ENCODE data around the gene FRMD4A.
"Not testable (repeated sequence)": the region's sequence is repeated elsewhere in the genome, so short reads cannot be mapped to it uniquely, and the experiment has no call there.

FRMD4A gene

DNA sequence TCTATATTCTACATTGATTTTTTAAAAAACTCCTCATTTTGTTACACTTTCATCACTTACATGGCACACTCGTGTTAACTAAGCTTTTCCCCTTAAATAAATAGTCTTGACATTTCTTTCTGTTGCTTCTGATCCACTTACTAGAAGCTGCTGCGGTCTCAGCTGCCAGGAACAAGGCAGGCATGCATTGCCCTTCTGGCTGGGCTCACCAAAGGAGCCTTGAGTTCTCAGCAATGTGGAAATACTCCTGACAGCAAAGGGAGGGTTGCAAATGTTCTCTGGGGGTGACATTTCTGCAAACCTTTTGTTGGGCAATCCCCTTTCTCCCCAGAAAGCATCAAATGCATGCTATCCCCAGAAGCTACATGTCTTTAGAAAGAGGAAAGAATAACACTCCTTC is 393.9 kb downstream of the FRMD4A start:
- DNase-seq = no peak

- peak in 1 of 5 donors; percentile 18 for DNase-seq
Measured at GRCh38 chr10:13930120-13930519, 400.6 kb downstream of the FRMD4A start.

DNA sequence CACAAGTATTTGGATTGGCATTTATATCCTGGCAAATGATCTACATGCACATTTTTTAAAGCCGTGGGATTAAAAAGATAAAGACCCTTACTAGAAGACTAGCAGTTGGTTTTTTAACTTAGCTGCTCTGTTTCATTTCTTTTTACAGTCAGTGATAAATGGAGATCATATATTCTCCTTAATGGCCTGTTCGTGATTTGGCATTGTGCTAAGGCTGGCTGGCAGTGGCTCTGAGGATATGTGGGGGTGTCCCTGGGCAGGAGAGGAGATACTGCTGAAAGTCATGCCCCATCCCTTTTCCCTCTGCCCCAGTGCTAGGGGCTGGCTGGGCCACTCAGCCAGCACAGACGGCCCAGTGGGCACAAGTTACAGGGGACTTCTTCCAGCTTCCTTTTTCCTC is 402.3 kb downstream of the FRMD4A start:
- no peak for DNase-seq

DNA sequence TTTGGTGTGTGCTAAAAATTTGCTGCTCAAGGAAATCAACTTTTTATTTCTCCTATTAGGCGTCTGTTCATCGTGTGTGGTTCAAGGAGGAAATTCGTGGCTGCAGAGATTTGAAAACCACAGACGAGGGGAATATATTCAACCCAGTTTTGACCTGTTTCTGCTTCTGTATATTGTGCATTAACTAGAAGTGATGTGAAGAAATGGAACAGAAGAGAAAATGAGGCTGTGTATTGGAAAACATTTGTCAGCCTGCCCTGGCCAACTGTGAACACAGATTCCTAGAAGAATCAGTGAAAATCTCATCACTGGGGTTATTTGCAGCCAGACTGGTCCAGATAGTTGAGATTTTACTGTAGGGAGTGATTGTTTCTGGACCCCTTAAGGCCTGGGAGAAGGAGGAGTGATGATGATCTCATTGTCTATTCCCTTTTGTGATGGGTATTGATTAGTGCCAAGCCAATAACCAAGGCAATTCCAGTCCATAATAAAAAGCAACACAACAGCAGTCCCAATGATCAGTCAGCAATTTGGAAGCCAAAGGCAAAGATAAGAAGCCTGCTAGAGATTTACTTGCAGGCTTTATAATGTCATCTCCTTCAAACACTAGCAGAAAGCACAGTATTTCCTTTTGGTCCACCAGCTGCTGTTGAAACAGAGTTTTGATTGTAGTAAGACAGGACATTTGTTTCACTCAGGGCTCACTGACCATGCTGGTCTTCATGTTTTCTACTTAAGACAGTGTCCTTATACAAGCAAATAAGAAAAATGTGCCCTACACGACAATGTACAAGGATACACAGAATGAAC is 404.5 kb downstream of the FRMD4A start:
- no peak for DNase-seq

DNA sequence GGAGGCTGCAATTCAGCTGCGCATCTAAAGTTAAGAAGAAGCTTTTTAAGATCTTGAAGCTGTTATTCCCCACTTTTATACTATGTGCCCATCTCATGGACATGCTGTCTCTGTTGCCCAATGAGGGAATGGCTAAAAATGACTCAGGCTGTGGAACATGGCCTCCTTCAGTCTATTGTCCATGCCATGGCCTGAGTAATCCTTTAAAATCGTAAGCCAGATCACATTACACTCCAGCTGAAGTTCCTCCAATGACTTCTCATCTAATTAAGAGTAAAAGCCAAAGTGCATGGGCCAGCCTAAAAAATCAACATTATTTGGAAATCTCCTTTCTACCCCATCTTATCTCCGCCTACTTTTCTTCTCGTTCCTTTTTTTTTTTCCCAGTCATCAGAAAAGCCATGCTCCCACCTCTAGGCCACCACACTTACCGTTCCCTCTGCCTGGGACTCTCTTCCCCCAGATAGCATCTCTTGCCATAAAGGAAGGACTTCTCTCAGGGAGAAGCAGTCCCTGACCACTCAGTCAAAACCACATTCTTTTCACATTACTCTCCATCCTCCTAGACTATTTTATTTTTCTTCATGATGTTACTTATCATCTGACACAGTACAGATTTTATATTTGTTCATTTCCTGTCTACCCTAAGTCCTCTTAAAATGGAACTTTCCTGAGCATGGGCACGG is 406.5 kb downstream of the FRMD4A start:
- no peak for DNase-seq

DNA sequence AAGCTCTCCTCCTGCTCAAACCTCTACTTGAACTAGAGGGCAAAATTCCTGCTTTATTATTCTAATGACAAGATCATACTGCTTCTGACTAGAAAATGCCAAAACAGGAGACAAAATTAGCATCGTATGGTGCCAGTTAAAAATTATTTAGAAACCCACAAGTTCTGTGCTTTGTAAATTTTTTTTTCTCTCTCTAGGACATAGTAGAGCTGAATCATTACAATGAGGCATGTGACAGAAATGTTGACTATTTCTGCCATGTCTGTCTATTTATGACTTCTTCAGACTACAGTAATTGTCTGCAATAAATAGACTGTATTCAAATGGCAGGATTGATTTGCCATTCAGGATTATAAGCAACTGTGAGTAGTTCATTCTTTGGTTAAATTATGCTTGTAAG is 408.1 kb downstream of the FRMD4A start:
- no peak for DNase-seq

- DNase-seq = no peak
Measured at GRCh38 chr10:13921941-13922340, 408.8 kb downstream of the FRMD4A start.

DNA sequence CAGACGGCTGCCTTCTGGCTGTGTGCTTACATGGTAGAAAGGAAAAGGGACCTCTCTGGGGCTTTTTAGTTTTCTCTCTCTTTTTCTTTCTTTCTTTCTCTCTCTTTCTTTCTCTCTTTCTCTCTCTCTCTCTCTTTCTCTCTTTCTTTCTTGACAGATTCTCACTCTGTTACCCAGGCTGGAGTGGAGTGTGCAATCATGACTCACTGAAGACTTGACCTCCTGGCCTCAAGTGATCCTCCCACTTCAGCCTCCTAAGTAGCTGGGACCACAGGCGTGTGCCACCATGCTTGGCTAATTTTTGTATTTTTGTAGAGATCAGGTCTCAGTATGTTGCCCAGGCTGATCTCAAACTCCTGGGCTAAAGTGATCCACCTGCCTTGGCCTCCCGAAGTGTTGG is 409.6 kb downstream of the FRMD4A start:
- not testable (repeated sequence) for DNase-seq

GRCh38 chr10:13920465-13920864 is 410.3 kb downstream of the FRMD4A start:
- no peak for DNase-seq

- DNase-seq = no peak
Measured at GRCh38 chr10:13920031-13920430, 410.7 kb downstream of the FRMD4A start.

GRCh38 chr10:13917791-13918190 is 412.9 kb downstream of the FRMD4A start:
- no peak for DNase-seq

GRCh38 chr10:13916384-13916947 is 414.3 kb downstream of the FRMD4A start:
- DNase-seq = no peak

DNA sequence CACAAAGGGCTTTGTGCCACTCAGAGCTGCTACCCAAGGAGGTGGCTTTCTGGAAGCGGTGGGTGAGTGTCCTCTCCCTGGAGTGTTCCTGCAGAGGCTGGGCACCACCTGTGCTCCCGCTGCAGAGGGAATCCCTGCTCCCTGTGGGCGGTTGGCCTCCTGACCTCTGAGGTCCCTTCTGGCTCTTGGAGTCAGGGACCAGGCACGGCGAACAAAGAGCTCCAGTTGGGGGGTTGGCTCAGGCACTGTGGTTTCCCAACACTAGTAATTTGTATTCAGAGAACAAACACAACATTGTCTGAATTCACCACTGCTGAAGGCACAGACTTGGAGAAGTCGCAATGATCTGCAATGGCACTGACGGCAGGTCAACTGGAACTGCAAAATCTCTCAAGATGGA is 415.0 kb downstream of the FRMD4A start:
- DNase-seq = no peak

DNA sequence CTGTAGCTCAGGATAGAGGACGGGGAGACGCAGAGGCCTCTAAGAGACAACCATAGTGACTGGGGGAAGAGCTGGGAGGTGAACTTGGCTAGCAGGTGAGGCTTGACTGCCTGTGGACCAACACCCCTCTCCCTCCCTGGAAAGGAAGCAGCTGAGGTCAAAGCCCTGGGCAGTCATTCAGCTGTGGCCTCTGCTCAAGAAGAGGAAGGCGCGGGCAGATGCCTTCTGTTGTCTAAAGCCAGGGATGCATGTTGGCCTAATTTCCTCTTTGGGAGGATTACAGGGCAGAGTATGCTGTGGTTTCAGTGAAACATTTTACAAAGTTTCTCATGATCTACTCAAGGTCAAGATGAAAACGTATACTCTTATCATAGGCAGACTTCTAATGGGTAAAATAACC is 416.8 kb downstream of the FRMD4A start:
- no peak for DNase-seq

GRCh38 chr10:13911821-13912520 is 418.8 kb downstream of the FRMD4A start:
- no peak for DNase-seq

DNA sequence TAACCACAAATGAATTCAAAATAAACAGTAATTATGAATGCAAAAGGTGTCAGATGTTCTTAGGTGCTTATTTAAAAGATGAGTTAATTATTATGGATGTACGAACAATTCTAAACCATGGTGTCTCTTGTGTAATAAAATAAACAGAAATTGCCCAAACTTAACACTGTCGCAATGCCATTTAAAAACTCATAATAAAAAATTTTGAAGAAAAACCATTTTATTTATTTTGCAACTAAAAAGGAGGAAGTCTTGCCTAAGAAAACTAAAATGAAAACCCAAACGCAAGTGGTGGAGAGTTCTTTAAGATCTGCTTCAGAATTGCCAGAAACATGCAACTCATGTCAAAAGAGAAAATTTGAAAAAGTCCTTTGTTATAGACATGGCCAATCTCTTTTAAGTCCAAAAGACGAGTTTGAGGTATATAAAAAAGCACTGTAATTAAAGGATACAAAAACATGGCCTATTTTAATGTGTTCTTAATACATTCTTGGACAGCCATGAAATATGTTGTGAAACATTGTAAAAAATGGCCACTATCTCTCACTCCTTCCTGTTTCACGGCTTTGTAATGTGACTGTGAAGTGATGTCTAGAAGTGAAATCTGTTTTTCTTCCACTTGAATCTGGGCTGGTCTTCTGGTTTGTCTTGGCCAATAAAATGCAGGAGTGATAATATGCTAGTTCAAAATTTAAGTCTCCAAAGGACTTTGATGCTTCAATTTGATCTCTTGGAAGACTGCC is 421.0 kb downstream of the FRMD4A start:
- DNase-seq = no peak

DNA sequence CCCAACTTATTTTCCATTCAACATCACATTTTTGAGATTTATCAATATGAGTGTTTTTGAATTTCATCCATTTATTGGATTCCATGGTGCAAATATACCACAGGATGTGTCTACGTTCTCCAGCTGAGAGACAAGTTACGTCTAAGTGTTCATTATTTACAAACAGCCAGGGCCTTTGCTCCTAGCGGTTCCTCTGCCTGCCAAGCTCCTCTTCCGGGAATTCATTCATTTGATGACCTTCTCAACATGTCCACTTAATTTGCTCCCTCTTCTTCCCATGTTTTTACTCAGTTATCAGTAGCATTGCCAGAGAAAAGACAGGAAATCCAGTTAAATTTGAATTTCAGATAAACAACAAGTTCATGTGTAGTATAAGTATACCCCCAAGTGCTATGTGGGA is 422.2 kb downstream of the FRMD4A start:
- no peak for DNase-seq

- no peak for DNase-seq
Measured at GRCh38 chr10:13907570-13907969, 423.2 kb downstream of the FRMD4A start.

GRCh38 chr10:13905281-13905680 is 425.4 kb downstream of the FRMD4A start:
- DNase-seq = no peak

DNA sequence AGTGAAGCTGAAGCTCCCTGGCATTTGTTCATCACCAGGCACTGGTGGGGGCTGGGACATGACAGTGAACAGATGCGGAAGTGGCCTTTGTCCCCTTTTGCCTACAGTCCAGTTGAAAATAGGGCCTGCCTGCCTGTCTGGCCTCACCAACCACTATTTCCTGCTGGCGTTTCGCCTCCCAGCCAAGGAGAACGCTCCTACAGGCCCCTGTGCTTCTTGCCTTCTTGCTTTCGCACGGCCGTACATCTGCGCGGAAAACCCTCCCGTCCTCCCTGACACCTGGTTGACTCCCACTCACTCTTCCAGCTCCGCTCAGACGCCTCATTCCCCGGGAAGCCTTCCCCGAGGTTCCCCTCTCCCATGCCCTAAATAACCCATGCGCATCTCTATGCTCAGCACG is 426.7 kb downstream of the FRMD4A start:
- DNase-seq = no peak

GRCh38 chr10:13902868-13903587 is 427.7 kb downstream of the FRMD4A start:
- no peak for DNase-seq

DNA sequence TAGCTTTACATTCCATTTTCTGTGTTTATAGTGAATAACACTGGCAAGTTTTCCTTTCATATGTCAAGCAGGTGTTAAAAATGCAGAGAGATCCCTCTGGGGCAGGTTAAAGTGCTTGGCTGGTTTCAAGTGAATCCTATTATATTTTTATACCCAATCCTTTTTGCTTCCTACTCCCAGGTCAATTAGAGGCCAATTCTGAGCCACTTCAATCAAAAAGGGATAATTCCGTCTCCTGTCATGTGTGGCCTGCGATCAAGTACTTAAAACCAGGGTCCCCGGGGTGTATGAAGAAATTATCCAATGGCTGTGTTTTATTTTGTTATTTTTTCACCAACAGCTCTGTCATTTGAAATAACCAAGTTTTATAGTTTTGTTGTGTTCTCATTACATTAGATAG is 430.8 kb downstream of the FRMD4A start:
- DNase-seq = no peak

All from T-helper 1 cell (primary cell).